Inflammatory macrophage treated with lipopolysaccharide for 1 hour (primary cell): ENCODE data around the gene ERCC3.
"Not testable (repeated sequence)": the region's sequence is repeated elsewhere in the genome, so short reads cannot be mapped to it uniquely, and the experiment has no call there.

Source experiments
- DNase-seq, 2 donors: peaks; one replicate each; pipeline ENCODE4 v3.0.0-alpha.2; 2020 to 2022

ERCC3 gene

GRCh38 chr2:127278959-127279358, 15.0 kb downstream of the ERCC3 start:
- peak; percentile 20 to 28 for DNase-seq

- peak in 1 of 2 donors; percentile 21 for DNase-seq
Observed at GRCh38 chr2:127277028-127277427, 16.9 kb downstream of the ERCC3 start.

- no peak for DNase-seq
Observed at GRCh38 chr2:127275789-127276188, 18.2 kb downstream of the ERCC3 start.

- DNase-seq, result no peak
Observed at GRCh38 chr2:127275356-127275755, 18.6 kb downstream of the ERCC3 start.

GRCh38 chr2:127270663-127271062, 23.3 kb downstream of the ERCC3 start:
- no peak for DNase-seq

GRCh38 chr2:127261804-127262406, 32.0 kb downstream of the ERCC3 start:
- no peak for DNase-seq

GRCh38 chr2:127259355-127259754, 34.6 kb downstream of the ERCC3 start:
- no peak for DNase-seq

GRCh38 chr2:127256866-127257265, 37.1 kb downstream of the ERCC3 start:
- DNase-seq, result no peak

GRCh38 chr2:127256381-127256780, 37.6 kb downstream of the ERCC3 start:
- no peak for DNase-seq

- DNase-seq, result no peak
Observed at GRCh38 chr2:127255721-127256120, 38.2 kb downstream of the ERCC3 start.

- DNase-seq, result no peak
Observed at GRCh38 chr2:127255146-127255545, 38.8 kb downstream of the ERCC3 start.

GRCh38 chr2:127254386-127254981, 39.5 kb downstream of the ERCC3 start:
- DNase-seq, result no peak

GRCh38 chr2:127241184-127241583, 52.8 kb downstream of the ERCC3 start:
- peak; percentile 64 to 79 for DNase-seq

- DNase-seq, result no peak
Observed at GRCh38 chr2:127239395-127239794, 54.5 kb downstream of the ERCC3 start.

GRCh38 chr2:127237768-127238167, 56.2 kb downstream of the ERCC3 start:
- DNase-seq, result not testable (repeated sequence)

GRCh38 chr2:127235082-127235702, 58.8 kb downstream of the ERCC3 start:
- DNase-seq, result no peak

GRCh38 chr2:127233710-127234109, 60.2 kb downstream of the ERCC3 start:
- peak; percentile 72 to 77 for DNase-seq

GRCh38 chr2:127231130-127231865, 62.6 kb downstream of the ERCC3 start:
- no peak for DNase-seq

- DNase-seq, result no peak
Observed at GRCh38 chr2:127229555-127229954, 64.4 kb downstream of the ERCC3 start.

- no peak for DNase-seq
Observed at GRCh38 chr2:127228102-127228501, 65.8 kb downstream of the ERCC3 start.

GRCh38 chr2:127227264-127227660, 66.7 kb downstream of the ERCC3 start:
- not testable (repeated sequence) for DNase-seq

GRCh38 chr2:127226520-127227263, 67.3 kb downstream of the ERCC3 start:
- DNase-seq, result peak; percentile 16 to 26

GRCh38 chr2:127226132-127226519, 67.8 kb downstream of the ERCC3 start:
- no peak for DNase-seq
